ENCODE data around the gene NEK11. TPM values are rescaled to one million over a fixed set of nuclear protein-coding genes. Genes with fewer than 3 reads are reported as not detected.
A peak's percentile ranks its signal among the peaks of the same experiment; 100 is the strongest.

Gene NEK11
- total RNA-seq, 1 experiment from 2014 or later, result 10.5 TPM

GRCh38 chr3:131167867-131168266 lies 141.2 kb downstream of the NEK11 start:
- H3K27me3 ChIP-seq, result no peaks in the 10 kb centered on the region
- DNase-seq, result no peak
- H3K9me3 ChIP-seq, result no peaks in the 10 kb centered on the region
- H3K36me3 ChIP-seq, result no peaks in the 10 kb centered on the region
- no peak overlapping the region for H3K4me3 ChIP-seq

- DNase-seq, result no peak
- H3K4me3 ChIP-seq, result no peak overlapping the region
- H3K36me3 ChIP-seq, result no peaks in the 10 kb centered on the region
- H3K27me3 ChIP-seq, result no peaks in the 10 kb centered on the region
- H3K9me3 ChIP-seq, result no peaks in the 10 kb centered on the region
Measured at GRCh38 chr3:131169331-131169730, 142.7 kb downstream of the NEK11 start.

- DNase-seq, result no peak
- Histone ChIP-seq H3K36me3 (no peaks in the 10 kb centered on the region), H3K4me3 (no peak overlapping the region), H3K27me3 (no peaks in the 10 kb centered on the region), H3K9me3 (no peaks in the 10 kb centered on the region)
Measured at GRCh38 chr3:131172502-131173200, 146.0 kb downstream of the NEK11 start.

- Histone ChIP-seq H3K27me3 (no peaks in the 10 kb centered on the region), H3K4me3 (no peak overlapping the region), H3K36me3 (no peaks in the 10 kb centered on the region), H3K9me3 (no peaks in the 10 kb centered on the region)
- DNase-seq, result no peak
Measured at GRCh38 chr3:131174752-131175151, 148.1 kb downstream of the NEK11 start.

GRCh38 chr3:131178710-131179375 lies 152.2 kb downstream of the NEK11 start:
- H3K36me3 ChIP-seq, result no peaks in the 10 kb centered on the region
- H3K9me3 ChIP-seq, result no peaks in the 10 kb centered on the region
- no peak for DNase-seq
- no peak overlapping the region for H3K4me3 ChIP-seq
- H3K27me3 ChIP-seq, result no peaks in the 10 kb centered on the region

- no peak for DNase-seq
- Histone ChIP-seq H3K36me3 (no peaks in the 10 kb centered on the region), H3K4me3 (no peak overlapping the region), H3K9me3 (no peaks in the 10 kb centered on the region), H3K27me3 (no peaks in the 10 kb centered on the region)
Measured at GRCh38 chr3:131192701-131193100, 166.0 kb downstream of the NEK11 start.

GRCh38 chr3:131193641-131194238 lies 167.1 kb downstream of the NEK11 start:
- Histone ChIP-seq H3K36me3 (no peaks in the 10 kb centered on the region), H3K9me3 (no peaks in the 10 kb centered on the region), H3K27me3 (no peaks in the 10 kb centered on the region), H3K4me3 (no peak overlapping the region)
- DNase-seq, result no peak

GRCh38 chr3:131194816-131195215 lies 168.1 kb downstream of the NEK11 start:
- Histone ChIP-seq H3K9me3 (no peaks in the 10 kb centered on the region), H3K36me3 (no peaks in the 10 kb centered on the region), H3K27me3 (no peaks in the 10 kb centered on the region), H3K4me3 (no peak overlapping the region)
- no peak for DNase-seq

GRCh38 chr3:131200636-131201199 lies 174.0 kb downstream of the NEK11 start:
- Histone ChIP-seq H3K27me3 (no peaks in the 10 kb centered on the region), H3K4me3 (no peak overlapping the region), H3K9me3 (peaks cover 10% of the 10 kb centered on the region), H3K36me3 (no peaks in the 10 kb centered on the region)
- no peak for DNase-seq

GRCh38 chr3:131216330-131216729 lies 189.7 kb downstream of the NEK11 start:
- H3K27me3 ChIP-seq, result no peaks in the 10 kb centered on the region
- H3K4me3 ChIP-seq, result no peak overlapping the region
- no peak for DNase-seq
- H3K9me3 ChIP-seq, result no peaks in the 10 kb centered on the region
- H3K36me3 ChIP-seq, result no peaks in the 10 kb centered on the region

GRCh38 chr3:131216801-131217200 lies 190.1 kb downstream of the NEK11 start:
- no peaks in the 10 kb centered on the region for H3K27me3 ChIP-seq
- peak; percentile 58 for DNase-seq
- no peaks in the 10 kb centered on the region for H3K36me3 ChIP-seq
- no peak overlapping the region for H3K4me3 ChIP-seq
- no peaks in the 10 kb centered on the region for H3K9me3 ChIP-seq

GRCh38 chr3:131217296-131217741 lies 190.6 kb downstream of the NEK11 start:
- Histone ChIP-seq H3K36me3 (no peaks in the 10 kb centered on the region), H3K27me3 (no peaks in the 10 kb centered on the region), H3K4me3 (no peak overlapping the region), H3K9me3 (no peaks in the 10 kb centered on the region)
- no peak for DNase-seq

- Histone ChIP-seq H3K9me3 (no peaks in the 10 kb centered on the region), H3K27me3 (no peaks in the 10 kb centered on the region), H3K4me3 (no peak overlapping the region), H3K36me3 (no peaks in the 10 kb centered on the region)
- DNase-seq, result peak; percentile 50
Measured at GRCh38 chr3:131218196-131218595, 191.5 kb downstream of the NEK11 start.

- no peaks in the 10 kb centered on the region for H3K9me3 ChIP-seq
- no peaks in the 10 kb centered on the region for H3K36me3 ChIP-seq
- no peak overlapping the region for H3K4me3 ChIP-seq
- H3K27me3 ChIP-seq, result no peaks in the 10 kb centered on the region
- peak; percentile 5 for DNase-seq
Measured at GRCh38 chr3:131221731-131222130, 195.1 kb downstream of the NEK11 start.

GRCh38 chr3:131222599-131222998 lies 195.9 kb downstream of the NEK11 start:
- no peaks in the 10 kb centered on the region for H3K27me3 ChIP-seq
- H3K4me3 ChIP-seq, result no peak overlapping the region
- H3K9me3 ChIP-seq, result no peaks in the 10 kb centered on the region
- DNase-seq, result no peak
- H3K36me3 ChIP-seq, result no peaks in the 10 kb centered on the region

GRCh38 chr3:131223373-131224289 lies 197.0 kb downstream of the NEK11 start:
- Histone ChIP-seq H3K27me3 (no peaks in the 10 kb centered on the region), H3K9me3 (no peaks in the 10 kb centered on the region)

More at GRCh38 chr3:131223373-131224289, 197.0 kb downstream of the NEK11 start:
- DNase-seq, result no peak
- no peaks in the 10 kb centered on the region for H3K36me3 ChIP-seq
- no peak overlapping the region for H3K4me3 ChIP-seq

Measured in MG63 (cell line).